Measurements from ENCODE around the gene RFNG.

DNA sequence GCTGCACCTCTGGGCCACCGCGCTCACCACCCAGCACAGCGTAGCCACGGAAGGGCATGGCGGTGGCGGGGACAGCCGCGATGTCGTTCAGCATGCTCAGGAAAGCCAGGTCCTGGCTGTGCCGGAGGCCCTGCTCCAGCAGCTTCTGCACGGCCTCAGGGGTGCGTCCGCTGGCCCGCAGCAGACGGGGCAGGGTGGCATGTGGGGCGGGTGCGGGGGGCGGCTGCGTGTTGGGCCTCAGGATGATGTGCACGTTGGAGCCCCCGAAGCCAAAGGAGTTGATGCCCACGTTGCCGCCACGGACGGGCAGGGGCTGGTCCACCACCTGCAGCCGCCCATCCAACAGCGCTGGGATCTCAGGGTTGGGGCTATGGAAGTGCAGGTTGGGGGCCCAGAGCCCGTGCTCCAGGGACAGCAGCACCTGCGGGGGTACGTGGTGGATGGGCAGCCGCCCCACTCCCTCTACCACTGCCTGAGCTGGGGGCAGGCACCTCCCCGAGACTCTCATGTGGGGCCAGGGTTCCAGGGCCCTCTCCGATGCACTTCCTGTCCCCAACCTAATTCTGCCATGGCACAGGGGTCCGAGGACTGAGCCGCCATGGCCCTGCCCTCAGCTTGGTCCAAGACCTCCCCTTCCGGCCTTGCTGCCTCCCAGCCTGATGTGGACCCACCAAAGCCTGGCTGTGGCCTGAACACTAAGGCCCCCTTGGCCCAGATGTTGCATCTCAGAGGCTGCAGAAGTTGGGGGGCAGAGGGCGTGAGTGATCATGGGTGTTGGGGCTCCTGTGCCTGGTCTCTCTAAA, 39.9 kb upstream of the RFNG start:
- TF ChIP-seq, protein P1, sequence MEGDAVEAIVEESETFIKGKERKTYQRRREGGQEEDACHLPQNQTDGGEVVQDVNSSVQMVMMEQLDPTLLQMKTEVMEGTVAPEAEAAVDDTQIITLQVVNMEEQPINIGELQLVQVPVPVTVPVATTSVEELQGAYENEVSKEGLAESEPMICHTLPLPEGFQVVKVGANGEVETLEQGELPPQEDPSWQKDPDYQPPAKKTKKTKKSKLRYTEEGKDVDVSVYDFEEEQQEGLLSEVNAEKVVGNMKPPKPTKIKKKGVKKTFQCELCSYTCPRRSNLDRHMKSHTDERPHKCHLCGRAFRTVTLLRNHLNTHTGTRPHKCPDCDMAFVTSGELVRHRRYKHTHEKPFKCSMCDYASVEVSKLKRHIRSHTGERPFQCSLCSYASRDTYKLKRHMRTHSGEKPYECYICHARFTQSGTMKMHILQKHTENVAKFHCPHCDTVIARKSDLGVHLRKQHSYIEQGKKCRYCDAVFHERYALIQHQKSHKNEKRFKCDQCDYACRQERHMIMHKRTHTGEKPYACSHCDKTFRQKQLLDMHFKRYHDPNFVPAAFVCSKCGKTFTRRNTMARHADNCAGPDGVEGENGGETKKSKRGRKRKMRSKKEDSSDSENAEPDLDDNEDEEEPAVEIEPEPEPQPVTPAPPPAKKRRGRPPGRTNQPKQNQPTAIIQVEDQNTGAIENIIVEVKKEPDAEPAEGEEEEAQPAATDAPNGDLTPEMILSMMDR (conservative IDR thresholded peaks at IDR 0.05; ENCODE audit: low read depth, low read length), result no peak
- TF ChIP-seq EZH2phosphoT487 (IDR thresholded peaks at IDR 0.05; ENCODE audit: borderline replicate concordance, low read length), result no peak
- no peak for TF ChIP-seq EZH2 (IDR thresholded peaks at IDR 0.05; ENCODE audit: low read length, unreplicated experiment)
